Left hindlimb (tissue), 1 donor: ENCODE measurements around the gene TXN2.

Experiments used
- DNase-seq: peaks from one replicate; pipeline ENCODE4 v3.0.0-alpha.2; 2018

TXN2 gene

GRCh38 chr22:36480941-36481392 is 473 bp downstream of the TXN2 start:
- no peak for DNase-seq

DNA sequence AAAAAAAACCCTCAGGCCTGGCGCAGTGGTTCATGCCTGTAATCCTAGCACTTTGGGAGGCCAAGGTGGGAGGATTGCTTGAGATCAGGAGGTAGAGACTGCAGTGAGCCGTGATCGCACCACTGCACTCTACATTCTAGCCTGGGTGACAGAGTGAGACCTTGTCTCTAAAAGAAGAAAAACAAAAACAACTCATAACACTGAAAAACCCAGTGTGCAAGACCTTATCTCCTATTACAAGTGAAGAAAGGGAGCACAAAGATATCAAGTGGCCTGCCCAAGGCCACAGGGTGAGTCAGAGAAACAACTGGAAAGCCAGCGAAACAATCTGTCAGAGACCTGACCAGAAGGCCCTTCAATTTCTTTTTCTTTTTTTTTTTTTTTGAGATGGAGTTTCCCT is 2.5 kb downstream of the TXN2 start:
- DNase-seq, result no peak

- no peak for DNase-seq
Observed at GRCh38 chr22:36475341-36475740, 6.1 kb downstream of the TXN2 start.

DNA sequence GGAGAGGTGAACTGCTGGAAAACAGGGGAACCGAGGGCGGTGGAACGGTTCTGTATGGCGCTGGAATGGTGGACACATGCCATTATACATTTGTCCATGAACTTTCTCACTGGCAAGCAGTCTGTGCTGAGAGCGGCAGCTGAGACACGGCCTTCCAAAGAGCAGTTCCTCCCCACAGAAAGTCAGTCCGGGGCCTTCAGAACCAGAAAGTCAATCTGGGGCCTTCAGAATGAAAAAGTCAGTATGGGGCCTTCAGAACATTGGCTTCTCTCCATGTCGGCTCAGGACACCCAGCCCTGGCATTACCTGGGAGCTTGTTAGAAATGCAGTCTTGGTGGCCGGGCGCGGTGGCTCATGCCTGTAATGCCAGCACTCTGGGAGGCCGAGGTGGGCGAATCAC is 8.8 kb downstream of the TXN2 start:
- DNase-seq, result no peak

DNA sequence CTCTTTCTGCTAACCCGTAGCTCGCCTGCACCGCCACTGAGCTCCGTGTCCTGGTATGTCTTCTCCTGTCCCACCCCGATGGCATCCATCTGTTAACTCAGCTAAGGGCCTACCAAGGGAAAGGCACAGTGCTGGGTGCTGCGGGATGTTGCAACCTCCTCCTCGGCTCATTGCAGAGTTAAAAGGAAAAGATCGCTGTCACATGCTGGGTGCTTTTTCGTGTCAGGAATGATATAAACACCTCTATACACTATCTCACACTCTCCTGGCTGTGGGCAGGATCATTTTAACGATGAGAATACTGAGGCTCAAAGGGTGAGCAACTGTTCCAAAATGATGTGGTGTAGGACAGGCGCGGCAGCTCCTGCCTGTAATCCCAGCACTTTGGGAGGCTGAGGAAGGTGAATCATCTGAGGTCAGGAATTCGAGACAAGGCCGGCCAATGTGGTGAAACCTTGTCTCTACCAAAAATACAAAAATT is 10.1 kb downstream of the TXN2 start:
- no peak for DNase-seq

- DNase-seq, result no peak
Observed at GRCh38 chr22:36470994-36471331, 10.5 kb downstream of the TXN2 start.

GRCh38 chr22:36470162-36470993 is 11.1 kb downstream of the TXN2 start:
- DNase-seq, result peak; percentile 86

GRCh38 chr22:36469094-36469710 is 12.2 kb downstream of the TXN2 start:
- DNase-seq, result no peak

GRCh38 chr22:36467946-36468345 is 13.5 kb downstream of the TXN2 start:
- peak; percentile 69 for DNase-seq

DNA sequence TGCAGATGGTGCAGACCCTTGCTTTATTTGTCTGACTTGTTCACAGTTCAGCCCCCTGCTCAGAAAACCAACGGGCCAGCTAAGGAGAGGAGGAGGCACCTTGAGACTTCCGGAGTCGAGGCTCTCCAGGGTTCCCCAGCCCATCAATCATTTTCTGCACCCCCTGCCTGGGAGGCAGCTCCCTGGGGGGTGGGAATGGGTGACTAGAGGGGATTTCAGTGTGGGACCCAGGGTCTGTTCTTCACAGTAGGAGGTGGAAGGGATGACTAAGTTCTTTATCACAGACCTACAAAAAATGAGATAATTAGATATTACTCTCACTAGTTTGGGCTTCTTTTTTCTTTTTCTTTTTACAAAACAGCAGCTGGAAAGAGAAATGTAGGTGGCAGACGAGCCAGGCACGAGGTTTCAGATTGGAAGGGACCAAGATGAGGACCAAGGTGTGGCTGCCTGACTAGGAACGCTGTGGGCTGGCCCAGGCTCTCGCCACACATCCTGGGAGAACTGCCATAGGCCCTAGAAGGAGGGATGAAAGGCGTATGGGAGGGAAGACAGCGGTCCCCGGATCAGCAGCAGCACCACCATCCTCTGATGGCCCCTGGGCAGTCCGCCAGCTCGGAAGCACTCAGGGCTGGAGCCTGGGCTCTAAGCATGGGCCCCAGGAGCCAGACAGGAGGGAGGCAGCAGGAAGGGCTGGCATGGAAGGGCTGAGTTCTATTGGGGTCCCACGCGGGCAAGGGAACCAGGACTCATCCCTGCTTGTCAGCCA is 14.2 kb downstream of the TXN2 start:
- peak; percentile 75 for DNase-seq

DNA sequence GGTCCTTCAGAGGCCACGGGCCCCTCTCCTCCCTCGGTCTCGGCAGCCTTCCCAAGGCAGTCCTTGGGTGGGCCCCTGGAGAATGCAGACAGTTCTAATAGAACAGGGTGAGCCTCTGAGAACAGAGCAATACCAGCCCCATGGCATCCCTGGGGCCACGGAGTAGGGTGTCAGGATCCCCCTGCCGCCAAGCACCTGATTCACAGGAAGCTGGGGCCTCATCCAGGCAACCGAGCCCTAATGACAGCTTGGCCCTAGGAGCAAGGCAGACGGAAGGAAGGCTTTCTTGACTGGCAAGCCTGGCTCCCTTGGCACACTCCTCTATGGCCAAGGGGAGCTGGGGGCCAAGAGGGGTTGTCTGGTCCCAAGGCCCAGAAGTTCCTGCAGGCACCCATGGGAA is 15.2 kb downstream of the TXN2 start:
- no peak for DNase-seq

GRCh38 chr22:36465232-36466021 is 16.0 kb downstream of the TXN2 start:
- no peak for DNase-seq

- DNase-seq, result no peak
Observed at GRCh38 chr22:36464715-36465231, 16.7 kb downstream of the TXN2 start.

DNA sequence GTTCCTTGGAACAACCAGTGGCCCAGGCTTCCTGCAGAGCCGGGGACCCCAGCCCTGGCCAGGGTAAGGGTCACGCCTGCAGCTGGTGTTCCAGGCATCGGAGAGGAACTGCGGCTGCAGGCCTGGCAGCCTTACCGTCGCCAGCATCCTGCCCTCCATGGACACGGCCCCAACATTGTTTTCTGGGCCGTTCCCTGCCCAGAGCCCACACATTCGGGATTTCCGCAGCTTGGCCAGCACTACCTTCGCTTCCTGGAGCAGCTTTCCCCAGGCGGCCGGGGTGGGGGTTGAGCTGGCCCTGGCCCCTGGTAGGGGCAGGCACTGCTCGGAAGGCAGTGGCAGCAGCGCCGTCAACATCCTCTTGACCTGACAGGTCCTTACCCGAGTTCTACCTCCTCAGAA is 17.7 kb downstream of the TXN2 start:
- peak; percentile 53 for DNase-seq

- no peak for DNase-seq
Observed at GRCh38 chr22:36461665-36462649, 19.5 kb downstream of the TXN2 start.

DNA sequence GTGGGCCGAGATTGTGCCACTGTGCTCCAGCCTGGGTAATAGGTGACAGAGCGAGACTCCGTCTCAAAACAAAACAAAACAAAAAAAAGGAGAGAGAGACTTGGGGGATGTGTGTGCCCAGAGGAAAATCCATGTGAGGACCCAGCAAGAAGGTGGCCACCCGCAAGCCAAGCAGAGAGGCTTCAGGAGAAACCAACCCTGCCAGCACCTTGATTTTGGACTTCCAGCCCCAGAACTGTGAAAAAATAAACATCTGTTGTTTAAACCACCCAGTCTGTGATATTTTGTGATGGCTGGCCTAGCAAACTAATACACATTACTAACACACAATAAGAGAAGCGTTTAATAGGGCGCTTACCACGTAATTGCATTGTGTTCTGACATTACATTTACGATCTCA is 21.2 kb downstream of the TXN2 start:
- no peak for DNase-seq

GRCh38 chr22:36457688-36458450 is 23.6 kb downstream of the TXN2 start:
- DNase-seq, result peak; percentile 60

- no peak for DNase-seq
Observed at GRCh38 chr22:36456464-36456845, 25.0 kb downstream of the TXN2 start.

DNA sequence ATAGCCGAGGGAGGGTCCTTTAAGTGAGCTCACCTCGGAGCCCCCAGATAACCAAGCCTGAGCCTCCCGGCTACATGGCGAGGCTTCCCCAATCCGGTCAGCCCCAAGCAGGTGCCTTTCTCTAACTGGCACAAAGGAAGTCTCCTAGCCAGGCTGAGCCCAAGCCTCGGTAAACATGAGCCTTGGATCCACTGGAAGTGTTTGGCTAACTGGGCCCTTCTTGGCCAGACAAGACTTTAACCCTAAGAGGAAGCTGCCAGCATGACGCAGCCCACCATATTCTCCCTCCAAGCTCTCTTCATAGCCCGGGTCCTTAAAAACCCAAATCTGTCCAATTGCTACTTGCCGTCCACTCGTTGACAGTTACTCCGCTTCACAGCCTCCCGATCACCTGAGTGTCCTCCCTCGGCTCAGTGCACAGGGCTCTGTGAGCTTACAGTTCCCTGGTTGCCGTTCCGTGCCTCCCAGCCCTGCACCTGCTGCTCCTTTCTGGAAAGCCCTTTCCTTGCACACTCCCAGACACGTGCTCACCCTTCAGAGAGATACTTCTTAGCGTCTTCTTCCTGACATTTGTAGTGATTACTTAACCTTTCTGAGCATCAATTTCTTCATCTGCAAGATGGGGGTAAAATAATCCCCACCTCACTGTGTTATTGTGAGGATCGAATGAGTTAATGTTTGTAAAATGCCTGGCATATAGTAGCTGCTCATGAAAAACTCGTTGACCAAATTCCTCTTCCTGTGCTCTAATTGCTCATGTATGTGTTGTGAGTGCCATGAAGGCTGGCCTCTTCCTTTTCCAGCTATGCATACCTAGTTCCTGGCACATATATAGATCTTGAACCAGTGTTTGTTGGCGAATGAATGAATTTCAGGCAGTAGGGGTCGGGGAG is 25.6 kb downstream of the TXN2 start:
- no peak for DNase-seq
